ENCODE data around the gene XPO6. TPM values are rescaled to one million over a fixed set of nuclear protein-coding genes. Genes with fewer than 3 reads are reported as not detected.

The XPO6 gene
- total RNA-seq, 1 experiment from 2014 or later = 112 TPM

GRCh38 chr16:28167221-28167620 lies 44.5 kb downstream of the XPO6 start:
- CTCF ChIA-PET = no interaction called here
- intact Hi-C loops (cut with micrococcal nuclease; ENCODE audit: unreplicated experiment) = no loop called here
- H3K9me3 Mint-ChIP-seq (ENCODE audit: unreplicated experiment) = no peaks in the 10 kb centered on the region

GRCh38 chr16:28166394-28167208 lies 45.2 kb downstream of the XPO6 start:
- no peaks in the 10 kb centered on the region for H3K4me1 ChIP-seq
- no peak overlapping the region for H3K4me3 Mint-ChIP-seq (ENCODE audit: unreplicated experiment)
- no peak for TF ChIP-seq CTCF (IDR thresholded peaks at IDR 0.05; ENCODE audit: insufficient read depth in 1 of 2, low read depth in 1 of 2, low read length in 1 of 2, severe bottlenecking in 1 of 2, unreplicated experiment in 1 of 2)
- H3K27me3 Mint-ChIP-seq (ENCODE audit: insufficient read depth, unreplicated experiment) = no peaks in the 10 kb centered on the region
- peak overlapping the region; percentile 55 for H3K27ac Mint-ChIP-seq (ENCODE audit: unreplicated experiment)
- H3K4me1 Mint-ChIP-seq (ENCODE audit: low read depth, unreplicated experiment) = peaks cover 12% of the 10 kb centered on the region
- peaks cover 48% of the 10 kb centered on the region for H3K36me3 Mint-ChIP-seq (ENCODE audit: insufficient read depth, unreplicated experiment)
- H3K36me3 ChIP-seq (ENCODE audit: control insufficient read depth, insufficient read depth, low read length) = no peaks in the 10 kb centered on the region; the same call in 1 of the 2 replicates
- H3K9me3 ChIP-seq = no peaks in the 10 kb centered on the region
- ChIA-PET CTCF (no interaction called here), POLR2A (no interaction called here)
- no peaks in the 10 kb centered on the region for H3K27me3 ChIP-seq (replicated peaks; ENCODE audit: control insufficient read depth, insufficient read depth, low read length)
- BruUV-seq (replicated peaks) = TSS peak; percentile 24
- no peaks in the 10 kb centered on the region for H3K9me3 Mint-ChIP-seq (ENCODE audit: unreplicated experiment)
- DNase-seq = no peak
- no peak overlapping the region for H3K4me3 ChIP-seq (ENCODE audit: low read depth, low read length)
- intact Hi-C loops (cut with micrococcal nuclease; ENCODE audit: unreplicated experiment) = no loop called here

More at GRCh38 chr16:28167221-28167620, 44.5 kb downstream of the XPO6 start:
- H3K27me3 Mint-ChIP-seq (ENCODE audit: insufficient read depth, unreplicated experiment) = no peaks in the 10 kb centered on the region
- Histone ChIP-seq H3K4me1 (no peaks in the 10 kb centered on the region), H3K27me3 (replicated peaks; ENCODE audit: control insufficient read depth, insufficient read depth, low read length) (no peaks in the 10 kb centered on the region), H3K4me3 (ENCODE audit: low read depth, low read length) (no peak overlapping the region), H3K9me3 (no peaks in the 10 kb centered on the region), H3K36me3 (ENCODE audit: control insufficient read depth, insufficient read depth, low read length) (no peaks in the 10 kb centered on the region; the same call in 1 of the 2 replicates)
- no peak for TF ChIP-seq CTCF (IDR thresholded peaks at IDR 0.05; ENCODE audit: insufficient read depth in 1 of 2, low read depth in 1 of 2, low read length in 1 of 2, severe bottlenecking in 1 of 2, unreplicated experiment in 1 of 2)
- DNase-seq = no peak
- H3K4me3 Mint-ChIP-seq (ENCODE audit: unreplicated experiment) = no peak overlapping the region
- peaks cover 50% of the 10 kb centered on the region for H3K36me3 Mint-ChIP-seq (ENCODE audit: insufficient read depth, unreplicated experiment)
- no TSS peak for BruUV-seq (replicated peaks)
- peak overlapping the region; percentile 55 for H3K27ac Mint-ChIP-seq (ENCODE audit: unreplicated experiment)
- H3K4me1 Mint-ChIP-seq (ENCODE audit: low read depth, unreplicated experiment) = peaks cover 12% of the 10 kb centered on the region
- POLR2A ChIA-PET = no interaction called here

- H3K36me3 Mint-ChIP-seq (ENCODE audit: insufficient read depth, unreplicated experiment) = peaks cover 52% of the 10 kb centered on the region
- H3K27ac Mint-ChIP-seq (ENCODE audit: unreplicated experiment) = no peak overlapping the region
- ChIA-PET CTCF (no interaction called here), POLR2A (no interaction called here)
- Histone ChIP-seq H3K4me3 (ENCODE audit: low read depth, low read length) (no peak overlapping the region), H3K36me3 (ENCODE audit: control insufficient read depth, insufficient read depth, low read length) (no peaks in the 10 kb centered on the region; the same call in 1 of the 2 replicates), H3K9me3 (no peaks in the 10 kb centered on the region), H3K27me3 (replicated peaks; ENCODE audit: control insufficient read depth, insufficient read depth, low read length) (no peaks in the 10 kb centered on the region), H3K4me1 (no peaks in the 10 kb centered on the region)
- no peak for TF ChIP-seq CTCF (IDR thresholded peaks at IDR 0.05; ENCODE audit: insufficient read depth in 1 of 2, low read depth in 1 of 2, low read length in 1 of 2, severe bottlenecking in 1 of 2, unreplicated experiment in 1 of 2)
- H3K4me3 Mint-ChIP-seq (ENCODE audit: unreplicated experiment) = no peak overlapping the region
- no peaks in the 10 kb centered on the region for H3K27me3 Mint-ChIP-seq (ENCODE audit: insufficient read depth, unreplicated experiment)
- peaks cover 12% of the 10 kb centered on the region for H3K4me1 Mint-ChIP-seq (ENCODE audit: low read depth, unreplicated experiment)
- no TSS peak for BruUV-seq (replicated peaks)
- no peak for DNase-seq
- H3K9me3 Mint-ChIP-seq (ENCODE audit: unreplicated experiment) = no peaks in the 10 kb centered on the region
- intact Hi-C loops (cut with micrococcal nuclease; ENCODE audit: unreplicated experiment) = no loop called here
Measured at GRCh38 chr16:28165598-28165997, 46.2 kb downstream of the XPO6 start.

All from Caco-2 (cell line).